Measurements from ENCODE around the gene AK4.

AK4 gene

DNA sequence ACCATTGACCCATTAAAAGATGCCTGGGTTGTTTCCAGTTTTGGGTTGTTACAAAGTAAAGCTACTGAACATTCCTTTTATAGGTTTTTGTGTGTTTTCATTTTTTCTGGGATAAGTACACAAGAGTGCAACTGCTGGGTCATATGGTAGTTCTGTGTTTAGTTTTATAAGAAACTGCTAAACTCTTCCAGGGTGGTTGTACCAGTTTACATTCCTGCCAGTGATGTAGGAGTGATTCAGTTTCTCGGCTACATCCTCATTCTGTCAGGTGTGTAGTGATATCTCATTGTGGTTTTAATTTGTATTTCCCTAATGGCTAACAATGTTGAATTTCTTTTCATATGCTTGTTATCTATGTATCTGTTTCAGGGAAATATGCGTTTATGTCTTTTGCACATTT lies 102.8 kb downstream of the AK4 start:
- no peak for DNase-seq (ENCODE audit: low read depth)

GRCh38 chr1:65253800-65254319 lies 105.9 kb downstream of the AK4 start:
- no peak for DNase-seq (ENCODE audit: low read depth)

GRCh38 chr1:65254320-65255034 lies 106.5 kb downstream of the AK4 start:
- DNase-seq (ENCODE audit: low read depth) = peak; percentile 51

GRCh38 chr1:65255035-65255655 lies 107.1 kb downstream of the AK4 start:
- no peak for DNase-seq (ENCODE audit: low read depth)

- no peak for DNase-seq (ENCODE audit: low read depth)
Measured at GRCh38 chr1:65255656-65256050, 107.7 kb downstream of the AK4 start.

DNA sequence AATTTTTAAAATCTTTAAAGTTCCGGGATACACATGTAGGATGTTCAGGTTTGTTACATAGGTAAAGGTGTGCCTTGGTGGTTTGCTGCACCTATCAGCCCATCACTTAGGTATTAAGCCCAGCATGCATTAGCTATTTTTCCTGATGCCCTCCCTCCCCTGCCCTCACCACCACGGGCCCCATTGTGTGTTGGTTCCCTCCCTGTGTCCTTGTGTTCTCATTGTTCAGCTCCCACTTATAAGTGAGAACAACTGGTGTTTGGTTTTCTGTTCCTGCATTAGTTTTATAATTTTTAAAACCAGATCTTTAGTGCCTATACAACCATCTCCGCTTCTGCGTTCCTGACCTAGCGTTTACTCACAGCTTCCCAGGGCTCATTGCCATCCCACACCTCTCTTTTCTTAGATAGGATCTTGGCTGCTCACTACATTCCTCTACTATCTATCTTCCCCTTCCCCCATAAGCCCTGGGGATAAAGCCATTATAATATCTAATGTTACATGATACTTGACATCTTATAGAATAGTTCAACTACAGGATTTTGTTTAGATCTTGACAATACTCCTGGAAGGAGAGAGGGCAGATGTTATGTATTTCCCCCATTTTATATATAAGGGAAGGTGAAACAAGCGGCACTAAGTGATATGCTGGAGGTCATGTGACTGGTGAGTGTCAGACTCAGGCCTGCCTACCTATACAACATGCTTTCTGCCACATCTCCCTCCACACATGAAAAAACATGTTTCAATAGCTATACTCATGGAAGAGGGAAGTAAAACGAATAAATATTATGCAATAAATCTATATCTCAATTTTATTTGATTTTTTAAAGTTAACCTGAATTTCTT lies 109.1 kb downstream of the AK4 start:
- no peak for DNase-seq (ENCODE audit: low read depth)

DNA sequence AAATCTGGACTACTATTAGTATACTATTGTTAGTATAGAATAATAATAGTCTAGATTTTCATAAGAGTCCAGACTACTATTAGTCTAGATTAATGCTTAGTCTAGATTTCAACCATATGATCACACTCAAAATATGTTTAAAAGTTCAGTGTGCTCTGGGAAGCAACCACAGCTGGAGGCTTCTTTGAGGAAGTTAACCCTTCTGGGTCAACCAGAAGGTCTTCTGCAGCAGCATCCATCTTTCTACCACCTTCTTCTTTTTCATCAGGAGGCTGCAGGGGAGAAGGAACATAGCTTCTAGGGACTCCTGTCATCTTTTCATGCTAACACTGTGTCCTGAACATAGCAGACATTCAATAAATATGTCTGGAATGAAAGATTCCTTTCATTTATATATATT lies 110.1 kb downstream of the AK4 start:
- no peak for DNase-seq (ENCODE audit: low read depth)

GRCh38 chr1:65259816-65260215 lies 111.8 kb downstream of the AK4 start:
- no peak for DNase-seq (ENCODE audit: low read depth)

GRCh38 chr1:65260851-65261473 lies 113.0 kb downstream of the AK4 start:
- DNase-seq (ENCODE audit: low read depth) = no peak

DNA sequence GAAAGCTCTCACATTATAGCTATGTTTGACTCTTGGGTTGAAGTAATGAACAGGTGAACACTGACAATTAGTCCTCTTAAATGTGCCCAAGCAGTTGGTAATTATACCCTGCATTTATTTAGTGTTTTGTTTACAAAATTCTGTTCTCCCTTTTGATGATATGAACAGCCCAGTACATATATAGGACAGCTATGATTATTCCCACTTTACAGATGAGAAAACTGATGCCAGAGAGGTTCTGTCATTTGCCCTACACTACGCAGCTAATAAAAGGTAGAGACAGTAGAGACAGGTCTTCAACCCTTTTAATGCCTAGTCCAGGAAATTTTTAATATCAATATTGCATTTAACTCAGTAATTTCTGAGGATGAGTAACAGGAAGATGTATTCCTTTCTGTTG lies 115.3 kb downstream of the AK4 start:
- DNase-seq (ENCODE audit: low read depth) = no peak

DNA sequence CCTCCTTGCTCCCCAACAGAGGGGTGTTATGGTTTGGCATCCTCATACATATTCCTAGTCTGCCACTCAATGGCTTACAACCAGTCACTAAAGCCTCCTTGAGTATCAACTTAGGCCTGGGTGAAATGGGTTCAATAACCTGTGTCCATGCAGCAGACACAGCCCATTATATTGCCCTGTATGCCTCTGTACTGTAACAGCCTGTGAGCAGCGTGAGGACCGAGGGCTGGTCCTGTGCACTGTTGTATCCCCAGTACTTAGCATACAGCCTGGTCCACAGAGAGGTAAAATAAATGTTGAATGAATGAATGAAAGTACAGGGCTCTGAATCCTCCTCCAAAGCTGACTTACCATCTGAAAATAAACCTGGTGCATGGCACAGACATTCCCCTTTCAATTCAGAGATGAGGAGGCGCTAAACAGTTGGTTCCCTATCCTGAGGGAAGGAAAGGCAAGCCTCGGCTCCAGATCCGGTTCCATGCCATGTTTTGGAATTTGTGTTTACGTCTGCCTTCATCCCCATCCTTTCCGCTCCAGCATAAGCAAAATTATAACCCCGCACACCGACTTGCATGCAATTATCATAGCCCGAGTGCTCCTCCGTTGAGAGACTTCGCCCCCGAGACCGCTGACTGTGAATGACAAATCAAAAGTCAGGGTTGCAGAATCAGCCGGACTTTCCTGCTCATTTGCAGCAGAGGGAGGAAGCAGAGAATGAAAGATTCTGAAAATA lies 116.4 kb downstream of the AK4 start:
- DNase-seq (ENCODE audit: low read depth) = no peak

DNA sequence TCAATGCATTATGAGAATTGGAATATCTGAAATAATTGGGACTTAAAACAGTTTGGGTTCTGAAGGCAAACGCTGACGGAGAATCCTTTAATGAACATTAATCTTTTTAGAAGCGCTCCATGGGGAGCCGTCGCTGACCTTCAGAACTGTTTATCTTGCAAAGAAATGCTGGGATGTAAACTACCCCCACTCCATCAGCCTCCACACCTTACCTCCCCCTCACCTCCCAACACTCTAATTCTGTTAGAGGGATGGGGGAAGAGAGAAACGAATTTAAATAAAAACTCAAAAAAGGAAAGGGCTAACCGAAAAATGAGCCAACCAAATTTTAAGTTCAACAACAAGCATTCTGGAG lies 117.3 kb downstream of the AK4 start:
- DNase-seq (ENCODE audit: low read depth) = no peak

- DNase-seq (ENCODE audit: low read depth) = no peak
Measured at GRCh38 chr1:65265651-65266351, 117.8 kb downstream of the AK4 start.

DNA sequence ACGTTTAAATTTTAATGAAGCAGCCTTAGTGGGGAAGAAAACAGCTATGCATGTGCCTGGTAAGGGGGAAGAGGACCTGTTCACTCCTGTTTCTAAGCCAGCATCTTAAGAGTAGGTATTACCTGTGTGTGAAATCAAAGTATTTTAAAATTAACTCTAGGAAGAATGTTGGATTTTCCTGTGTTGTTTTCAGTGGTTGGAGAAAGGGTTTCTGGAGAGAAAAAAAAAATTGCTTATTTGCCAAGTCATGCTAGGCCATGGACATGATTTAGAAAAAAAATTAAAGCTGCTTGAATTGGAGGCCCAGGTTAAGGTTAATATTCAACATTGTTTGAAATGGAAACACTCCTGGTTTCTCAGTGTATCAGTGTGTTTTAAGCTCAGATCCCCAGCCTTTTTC lies 118.5 kb downstream of the AK4 start:
- no peak for DNase-seq (ENCODE audit: low read depth)

GRCh38 chr1:65267271-65267670 lies 119.3 kb downstream of the AK4 start:
- DNase-seq (ENCODE audit: low read depth) = no peak

- DNase-seq (ENCODE audit: low read depth) = no peak
Measured at GRCh38 chr1:65267683-65268082, 119.7 kb downstream of the AK4 start.

GRCh38 chr1:65269612-65270011 lies 121.6 kb downstream of the AK4 start:
- no peak for DNase-seq (ENCODE audit: low read depth)

DNA sequence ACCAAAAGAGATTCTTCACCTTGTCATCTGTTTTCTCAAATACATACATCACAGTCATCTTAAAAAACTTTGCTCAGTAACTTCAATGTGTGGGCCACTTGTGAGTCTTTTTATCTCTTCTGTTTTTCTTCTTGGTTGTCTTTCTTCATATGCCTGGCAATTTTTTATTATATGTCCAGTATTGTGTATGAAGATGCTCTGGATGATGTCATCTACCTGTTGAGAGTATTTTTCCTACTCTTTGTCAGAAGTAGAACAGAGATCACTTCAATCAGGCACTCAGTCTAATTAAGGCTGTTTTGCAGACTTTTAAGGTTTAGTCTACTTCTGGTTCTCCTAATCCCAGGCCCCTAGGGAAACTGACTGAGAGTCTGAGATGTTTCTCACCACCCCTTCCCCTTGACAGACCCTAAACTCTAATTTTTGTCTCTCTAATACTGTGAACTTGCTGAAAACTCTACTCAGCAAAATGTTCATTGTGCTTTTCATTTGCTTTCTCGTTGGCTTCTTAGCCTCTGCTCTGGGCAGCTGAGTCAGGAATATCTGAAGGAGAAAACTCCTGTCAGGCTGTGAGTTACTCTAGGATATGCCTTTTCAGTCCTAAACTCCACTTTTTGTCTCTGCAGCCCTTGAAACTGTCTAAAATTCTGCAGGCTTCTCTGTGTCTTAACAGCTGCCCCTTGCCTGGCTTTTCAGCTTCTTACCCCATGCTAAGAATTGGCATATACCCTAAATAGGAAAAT lies 128.4 kb downstream of the AK4 start:
- no peak for DNase-seq (ENCODE audit: low read depth)

- DNase-seq (ENCODE audit: low read depth) = no peak
Measured at GRCh38 chr1:65277605-65278347, 129.8 kb downstream of the AK4 start.

Measured in stimulated activated CD8-positive, alpha-beta memory T cell treated with anti-CD3 and anti-CD28 coated beads, Interleukin-15, amount 100 ng/mL, for 24 hours (primary cell).